Amniotic epithelial cell (primary cell): ENCODE data around the gene GATA2.

ENCODE experiments used
- DNase-seq: peaks from one replicate; pipeline ENCODE4 v3.0.0-alpha.2; 2010; ENCODE audit warnings: low read depth

Gene GATA2

GRCh38 chr3:128432971-128433836 is 59.8 kb downstream of the GATA2 start:
- no peak for DNase-seq

GRCh38 chr3:128432301-128432970 is 60.6 kb downstream of the GATA2 start:
- no peak for DNase-seq

GRCh38 chr3:128431803-128432300 is 61.1 kb downstream of the GATA2 start:
- DNase-seq: no peak

GRCh38 chr3:128430731-128431130 is 62.3 kb downstream of the GATA2 start:
- DNase-seq: no peak

- no peak for DNase-seq
These were observed 62.7 kb downstream of the GATA2 start for GRCh38 chr3:128430301-128430700.

GRCh38 chr3:128429751-128430150 is 63.2 kb downstream of the GATA2 start:
- no peak for DNase-seq
